GM18873 (cell line): ENCODE data around the gene CDH13.

Experiments used
- ATAC-seq: cut with Tn5 transposase; IDR thresholded peaks from one replicate; pipeline ENCODE4 v1.9.1; 2021; ENCODE audit warnings: mild to moderate bottlenecking, moderate library complexity, moderate number of reproducible peaks; ENCODE audit not compliant: unreplicated experiment, low FRiP score

The CDH13 gene

GRCh38 chr16:82682767-82683166 lies 56.0 kb downstream of the CDH13 start:
- ATAC-seq = no peak

DNA sequence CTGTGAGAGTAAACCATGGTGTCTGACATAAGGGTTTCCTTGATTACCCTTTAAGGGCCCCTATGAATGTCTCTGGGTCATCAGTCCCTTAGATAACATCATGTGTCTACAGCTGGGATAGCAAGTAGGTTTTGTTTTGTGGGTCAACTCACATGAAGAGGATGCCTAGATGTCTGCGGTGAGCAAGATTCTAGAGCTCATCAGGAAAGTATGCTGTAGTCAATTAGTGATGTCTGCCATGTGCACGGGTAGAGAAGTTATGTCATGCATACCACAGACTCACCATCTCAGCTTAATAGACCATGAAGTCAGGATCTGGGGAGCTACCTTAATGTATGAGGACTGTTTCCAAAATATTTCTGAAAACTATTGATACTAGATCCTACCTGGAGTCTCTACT lies 57.5 kb downstream of the CDH13 start:
- no peak for ATAC-seq

- ATAC-seq = no peak
Observed at GRCh38 chr16:82685526-82685925, 58.8 kb downstream of the CDH13 start.

GRCh38 chr16:82694239-82694874 lies 67.6 kb downstream of the CDH13 start:
- ATAC-seq = no peak

GRCh38 chr16:82695806-82696205 lies 69.0 kb downstream of the CDH13 start:
- no peak for ATAC-seq

- ATAC-seq = no peak
Observed at GRCh38 chr16:82699260-82699659, 72.5 kb downstream of the CDH13 start.

DNA sequence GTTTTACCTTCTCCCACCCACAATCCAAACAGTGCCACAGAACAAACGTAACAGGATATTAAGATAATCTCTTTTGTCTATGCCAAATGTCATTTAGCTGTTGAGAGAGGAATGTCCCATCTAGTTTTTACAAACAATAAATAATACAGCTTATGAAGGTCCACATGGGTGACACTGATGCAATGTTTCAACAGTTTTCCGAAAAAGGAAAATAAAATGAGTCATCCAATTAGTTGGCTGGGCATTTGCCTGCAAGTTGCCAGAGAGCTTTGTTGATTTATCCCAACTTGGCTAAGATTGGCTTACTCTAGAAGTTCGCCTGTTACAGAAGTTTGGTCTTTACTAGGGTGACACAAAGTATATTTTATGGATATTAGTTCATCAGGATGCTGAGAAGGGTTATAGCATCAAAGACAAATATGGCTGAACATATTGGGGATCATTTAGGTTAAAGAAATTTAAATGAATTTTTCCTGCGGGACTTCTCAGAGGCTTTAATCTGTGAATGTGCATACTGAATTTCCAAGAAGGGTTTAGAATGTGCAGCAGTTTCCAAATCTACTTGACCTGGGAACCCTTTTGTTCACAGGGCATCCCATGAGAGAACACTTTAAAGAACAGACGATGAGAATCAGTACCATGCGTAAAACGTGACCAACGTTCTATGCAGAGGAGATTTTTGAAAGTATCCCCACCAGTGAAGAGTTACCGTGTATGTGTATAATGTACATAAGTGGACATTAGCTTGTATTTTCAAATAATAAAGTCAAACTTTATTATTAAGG lies 73.1 kb downstream of the CDH13 start:
- no peak for ATAC-seq

DNA sequence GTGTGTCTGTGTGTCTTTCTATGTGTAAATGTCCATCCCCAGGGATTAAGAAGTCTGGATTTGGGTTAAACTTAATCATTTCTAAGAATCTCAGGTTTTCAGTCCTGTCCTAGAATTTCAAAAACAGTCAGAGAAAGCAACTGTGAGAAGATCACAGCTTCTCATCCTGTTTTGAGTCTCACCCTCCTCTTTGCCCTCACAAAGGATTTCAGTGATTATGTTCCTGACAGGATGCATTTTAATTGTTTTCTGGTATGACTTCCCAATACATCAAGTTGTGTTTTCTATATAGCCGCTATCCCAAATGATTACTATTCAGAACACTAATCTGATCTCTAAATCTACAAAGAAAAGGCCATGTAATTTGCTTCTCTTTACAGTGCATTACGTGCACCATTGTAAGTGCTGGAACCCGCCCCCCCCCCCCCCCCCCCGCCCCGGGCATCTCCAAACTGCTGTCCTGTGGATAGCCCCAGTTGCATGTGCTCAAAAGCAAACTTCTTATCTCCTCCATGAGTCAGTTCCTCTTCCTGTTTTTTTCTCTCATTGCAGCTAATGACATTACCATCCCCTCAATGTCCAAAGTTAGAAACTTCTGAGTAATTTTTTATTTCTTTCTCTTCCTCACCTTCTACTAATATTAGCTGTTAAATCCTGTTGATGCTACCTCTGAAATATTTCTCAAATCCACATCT lies 73.9 kb downstream of the CDH13 start:
- no peak for ATAC-seq

GRCh38 chr16:82701442-82701955 lies 74.7 kb downstream of the CDH13 start:
- ATAC-seq = no peak

GRCh38 chr16:82703161-82703560 lies 76.4 kb downstream of the CDH13 start:
- ATAC-seq = no peak

DNA sequence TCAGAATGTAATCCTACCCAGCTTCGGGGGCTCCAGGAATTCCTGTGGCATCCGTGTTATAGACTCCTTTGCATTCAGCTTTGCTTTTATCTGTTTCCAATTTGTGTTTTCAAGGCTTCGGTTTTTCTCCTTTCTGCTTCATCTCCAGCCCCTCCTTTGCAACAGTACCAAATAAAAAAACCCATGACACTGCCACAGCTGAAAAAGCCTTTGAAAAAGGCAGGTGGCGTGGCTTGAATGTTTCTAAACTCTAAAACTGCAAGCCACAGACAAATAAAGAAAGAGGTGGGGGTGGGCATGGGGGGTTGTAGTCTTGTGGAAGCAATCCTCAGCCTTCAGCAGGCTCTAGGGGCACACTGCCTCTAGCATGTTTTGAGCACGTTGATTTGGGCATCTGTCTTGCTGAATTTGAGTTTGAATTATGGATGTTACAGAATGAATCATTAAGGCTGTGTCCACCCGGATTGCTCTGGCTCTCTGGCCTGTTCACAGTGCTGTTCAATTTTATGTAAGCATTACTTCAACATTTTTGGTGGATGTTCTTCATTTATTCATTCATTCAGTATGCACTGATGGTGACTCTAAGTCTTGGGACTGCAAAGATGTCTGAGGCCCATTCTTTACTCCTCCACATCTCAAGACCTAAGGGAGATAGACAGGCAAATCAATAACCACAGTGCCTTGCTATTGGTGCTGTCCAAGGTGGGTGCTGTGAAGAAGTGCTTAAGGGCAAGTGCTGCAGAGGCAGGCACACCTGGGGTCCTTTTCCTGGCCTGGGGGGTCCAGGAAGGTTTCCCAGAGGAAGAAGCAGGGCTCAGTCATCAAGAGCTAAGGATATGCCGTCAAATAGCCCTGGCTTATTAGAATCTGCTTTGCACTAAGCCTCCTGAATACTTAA lies 77.4 kb downstream of the CDH13 start:
- no peak for ATAC-seq

DNA sequence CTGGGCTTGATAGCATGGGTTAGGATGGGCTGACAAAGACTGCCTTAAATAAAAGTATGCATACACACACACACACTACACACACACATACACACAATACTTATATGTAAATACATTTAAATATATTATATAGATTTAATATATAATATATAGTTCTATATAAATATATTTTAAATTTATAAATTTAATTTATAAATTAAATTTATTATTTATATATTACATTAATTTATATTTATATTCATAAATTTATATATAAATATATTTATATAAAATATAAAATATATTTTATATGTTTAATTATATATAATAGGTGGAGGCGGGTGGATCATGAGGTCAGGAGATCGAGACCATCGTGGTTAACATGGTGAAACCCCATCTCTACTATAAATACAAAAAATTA lies 83.2 kb downstream of the CDH13 start:
- no peak for ATAC-seq

DNA sequence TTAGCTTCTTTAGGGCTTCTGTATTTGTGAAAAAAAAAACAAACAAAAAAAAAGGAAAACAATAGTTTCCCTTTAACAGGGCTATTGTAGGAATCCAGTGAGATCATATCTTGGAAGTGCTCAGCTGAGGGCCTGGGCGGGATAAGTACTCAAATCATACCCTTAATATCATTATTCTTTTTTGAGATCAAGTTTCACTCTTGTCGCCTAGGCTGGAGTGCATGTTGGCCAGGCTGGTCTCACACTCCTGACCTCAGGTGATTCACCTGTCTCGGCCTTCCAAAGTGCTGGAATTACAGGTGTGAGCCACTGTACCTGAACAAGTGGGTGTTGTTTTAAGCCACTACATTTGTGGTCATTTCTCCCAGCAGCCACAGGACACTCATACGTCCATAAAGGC lies 87.0 kb downstream of the CDH13 start:
- no peak for ATAC-seq

DNA sequence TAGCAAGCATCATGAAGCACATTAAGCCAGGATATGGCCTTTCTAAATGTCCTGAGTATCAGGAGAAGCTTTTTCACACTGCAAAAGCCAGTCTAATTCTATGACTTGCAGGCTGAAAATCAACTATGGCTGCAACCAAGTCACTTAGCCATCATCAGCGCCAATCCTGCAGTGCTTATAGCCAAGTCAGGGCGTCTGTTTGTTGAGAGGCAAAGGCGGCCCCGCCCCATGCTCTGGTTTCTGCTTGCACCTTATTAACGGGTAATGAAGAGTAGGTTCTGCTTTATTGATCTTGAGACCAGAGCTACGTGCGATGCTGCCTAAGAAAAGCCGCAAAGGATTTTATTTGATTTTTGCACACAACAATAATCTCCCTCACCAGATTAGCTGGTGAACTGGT lies 88.4 kb downstream of the CDH13 start:
- no peak for ATAC-seq

GRCh38 chr16:82715833-82716232 lies 89.1 kb downstream of the CDH13 start:
- ATAC-seq = no peak

DNA sequence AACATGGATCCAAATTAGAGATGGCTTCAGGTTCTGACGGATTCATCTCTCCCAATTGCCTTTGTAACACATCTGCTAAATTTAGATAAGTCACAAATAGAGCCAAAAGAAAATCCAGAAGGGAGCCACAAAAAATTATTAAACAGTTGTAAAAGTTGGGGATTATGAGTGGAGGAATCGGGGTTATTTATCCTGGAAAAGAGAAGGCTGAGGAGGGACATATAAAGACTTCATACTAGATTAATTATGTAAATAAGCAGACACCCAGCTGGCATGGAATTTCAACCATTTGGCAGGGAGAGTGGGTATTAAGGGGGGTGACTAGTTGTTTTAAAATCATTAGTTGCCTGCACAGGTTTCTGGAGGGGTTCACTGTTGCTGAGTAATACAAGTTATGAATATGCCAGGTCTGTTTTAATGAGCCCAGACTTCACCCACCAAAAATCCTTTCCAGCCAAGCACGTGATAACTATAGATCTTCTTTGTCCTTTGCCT lies 89.6 kb downstream of the CDH13 start:
- no peak for ATAC-seq

DNA sequence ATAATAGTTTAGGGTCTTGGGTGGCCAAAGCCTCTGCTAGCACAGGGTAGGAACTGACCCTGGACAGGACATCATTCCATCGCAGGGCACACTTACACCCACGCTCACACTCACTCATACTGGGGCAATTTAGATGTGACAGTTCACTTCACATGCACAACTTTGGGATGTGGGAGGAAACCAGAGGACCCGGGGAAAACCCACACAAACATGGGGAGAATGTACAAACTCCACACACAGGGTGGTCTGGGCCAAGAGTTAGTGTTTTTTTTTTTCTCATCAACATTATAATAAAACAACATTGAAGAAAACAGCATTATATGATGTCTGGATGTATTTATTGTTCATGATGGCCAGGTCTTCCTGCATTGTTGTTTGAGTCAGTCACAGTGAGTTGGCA lies 93.6 kb downstream of the CDH13 start:
- no peak for ATAC-seq

DNA sequence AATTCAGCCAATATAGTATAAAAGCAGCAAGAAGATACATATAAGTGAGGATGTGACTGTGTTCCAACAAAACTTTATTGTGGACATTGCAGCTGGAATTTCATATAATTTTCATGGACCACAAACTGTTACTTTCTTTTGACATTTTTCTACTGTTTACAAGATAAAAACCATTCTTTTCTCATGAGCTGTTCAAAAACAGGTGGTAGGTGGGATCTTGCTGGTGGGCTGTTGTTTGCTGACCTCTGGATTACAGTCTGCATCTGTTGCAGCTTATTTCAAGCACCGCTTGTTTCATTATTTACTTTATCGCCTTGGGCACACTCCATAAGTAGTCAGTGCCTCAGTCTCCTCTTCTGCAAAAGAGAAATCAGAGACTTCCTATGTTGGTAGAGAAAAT lies 99.5 kb downstream of the CDH13 start:
- ATAC-seq = no peak

- no peak for ATAC-seq
Observed at GRCh38 chr16:82728901-82729300, 102.1 kb downstream of the CDH13 start.

DNA sequence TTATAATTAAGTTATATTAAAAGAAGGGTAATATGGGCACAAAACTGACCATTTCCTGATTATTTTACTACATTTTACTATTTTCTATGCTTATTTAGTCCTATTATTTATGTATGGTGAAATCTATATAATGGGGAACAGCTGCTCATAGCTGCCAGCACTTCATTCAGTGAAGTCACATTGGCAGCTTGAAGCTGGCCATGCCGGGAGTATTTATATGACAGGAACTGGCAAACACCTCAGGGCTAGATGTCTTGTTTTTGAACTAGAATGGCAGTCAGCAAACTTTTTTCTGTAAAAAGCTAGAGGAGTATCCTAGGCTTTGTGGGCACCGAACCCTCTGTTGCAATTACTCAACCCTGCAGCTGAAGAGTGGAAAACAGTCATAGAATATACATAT lies 104.1 kb downstream of the CDH13 start:
- ATAC-seq = no peak
